Left cardiac atrium (tissue), 4 donors: ENCODE results near the gene ADCY2. TPM values are rescaled to one million over a fixed set of nuclear protein-coding genes. Genes with fewer than 3 reads are reported as not detected.

Source experiments
- ATAC-seq, 2 donors: fragments of 200-7000 bp; cut with Tn5 transposase; one replicate each; pipeline ENCODE4 v1.9.1; 2020; ENCODE audit warnings: mild to moderate bottlenecking in 2 of 2, moderate library complexity in 2 of 2
- DNase-seq: peaks from one replicate; pipeline ENCODE4 v3.0.0-alpha.2; 2020
- intact Hi-C, 2 donors: fragments of 100-400 bp; cut with DNase I; formaldehyde crosslinking; loops; one replicate each; pipeline versions ENCODE4 v1.14.1 to v1.15.1; 2022 to 2023
- total RNA-seq, 2 donors: library from RNA; stranded (reverse); fragmentation: NEBNext Ultra II Directional; extraction: Animal tissue kit (Norgen Biotek cat#: 25700); gene quantifications; one replicate each; pipeline ENCODE4 v1.2.1, GENCODE V29; 2021
- donor health status: DM: no; HTN: yes; CAD: no.
- donor health status: DM: no; HTN: yes; CAD: no; lungs with severe emphysema.
- donor health status: DM: yes; HTN: yes; CAD: no.
- donor health status: Dilated cardiomyopathy.

ADCY2 gene
- total RNA-seq, 2 donors from 2014 or later, result 0.35 to 1.1 TPM

DNA sequence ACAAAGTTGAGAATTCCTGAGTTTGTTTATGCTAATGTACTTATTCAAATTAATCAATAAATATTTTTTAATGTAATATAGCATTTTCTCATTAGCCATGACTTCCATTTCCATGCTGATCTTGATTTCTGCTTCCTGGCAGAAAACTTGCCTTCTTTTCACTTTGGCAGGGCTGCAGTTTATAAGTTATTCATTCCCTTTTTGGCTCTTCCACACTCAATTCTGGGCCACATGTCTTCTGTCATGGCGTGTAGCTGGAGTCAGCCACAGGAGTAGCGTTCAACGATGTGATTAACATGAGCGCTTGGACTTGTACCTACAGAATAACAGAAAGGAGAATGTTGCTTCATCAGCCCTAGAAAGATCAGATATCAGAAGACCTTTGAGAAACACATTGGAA is 282.1 kb downstream of the ADCY2 start:
- no peak for DNase-seq
- no peak for ATAC-seq

DNA sequence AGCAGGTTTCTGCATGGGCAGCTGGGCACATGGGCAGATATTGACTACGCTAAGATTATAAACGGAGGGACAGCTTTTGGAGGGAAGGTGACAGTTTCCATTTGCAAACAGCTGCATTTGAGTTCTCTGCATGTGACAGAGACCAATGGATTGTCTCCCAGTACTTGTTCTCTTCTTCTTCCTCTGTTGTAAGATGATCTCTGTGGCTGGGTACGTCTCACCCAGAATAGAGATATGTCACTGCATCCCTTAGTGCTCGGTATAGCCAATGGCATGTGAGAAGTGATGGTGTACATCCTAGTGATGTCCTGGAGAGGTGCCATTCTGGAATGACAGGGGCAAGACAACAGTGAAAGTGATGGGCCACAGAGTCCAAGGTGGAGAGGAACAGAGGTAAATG is 283.7 kb downstream of the ADCY2 start:
- intact Hi-C loops, result no loop called here
- no peak for ATAC-seq
- no peak for DNase-seq

More for the DNA sequence above, 282.1 kb downstream of the ADCY2 start:
- intact Hi-C loops, result no loop called here

DNA sequence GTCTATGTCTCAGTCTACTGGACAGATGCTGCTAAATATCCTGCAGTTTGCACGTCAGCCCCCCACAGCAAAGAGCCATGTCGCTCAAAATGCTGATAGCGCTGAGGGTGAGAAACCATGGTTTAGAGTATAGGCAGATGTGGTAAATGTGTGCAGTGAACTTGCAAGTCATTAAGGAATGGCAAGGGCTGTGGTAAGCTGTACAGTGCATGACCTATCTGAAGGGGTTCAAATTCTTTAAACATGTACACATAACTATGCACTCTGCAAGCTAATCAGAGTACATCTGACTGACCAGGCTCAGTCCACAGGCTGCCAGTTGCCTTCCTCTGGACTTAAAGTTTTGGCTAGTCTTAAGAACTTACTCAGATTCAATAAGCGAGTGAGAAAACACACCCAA is 284.3 kb downstream of the ADCY2 start:
- intact Hi-C loops, result no loop called here
- DNase-seq (no peak), ATAC-seq (no peak)

DNA sequence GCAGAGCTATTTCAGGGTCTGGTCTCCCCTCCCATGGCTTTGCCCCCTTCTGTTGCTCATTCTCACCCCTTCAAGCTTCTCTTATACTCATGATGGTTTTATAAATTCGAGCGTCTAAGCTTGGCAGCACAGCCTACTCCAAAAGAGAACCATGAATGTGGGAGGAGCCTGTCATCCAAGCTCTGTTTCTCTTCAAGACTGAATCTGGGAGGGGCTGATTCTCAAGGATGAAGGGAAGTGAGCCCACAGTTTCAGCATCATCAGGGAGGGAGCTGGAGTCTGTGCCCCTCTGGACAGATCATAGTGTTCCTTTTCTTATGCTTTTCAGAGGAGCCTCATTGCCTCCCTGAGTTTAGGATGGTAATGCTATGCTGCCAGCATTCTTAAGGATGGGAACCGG is 286.4 kb downstream of the ADCY2 start:
- no peak for ATAC-seq

DNA sequence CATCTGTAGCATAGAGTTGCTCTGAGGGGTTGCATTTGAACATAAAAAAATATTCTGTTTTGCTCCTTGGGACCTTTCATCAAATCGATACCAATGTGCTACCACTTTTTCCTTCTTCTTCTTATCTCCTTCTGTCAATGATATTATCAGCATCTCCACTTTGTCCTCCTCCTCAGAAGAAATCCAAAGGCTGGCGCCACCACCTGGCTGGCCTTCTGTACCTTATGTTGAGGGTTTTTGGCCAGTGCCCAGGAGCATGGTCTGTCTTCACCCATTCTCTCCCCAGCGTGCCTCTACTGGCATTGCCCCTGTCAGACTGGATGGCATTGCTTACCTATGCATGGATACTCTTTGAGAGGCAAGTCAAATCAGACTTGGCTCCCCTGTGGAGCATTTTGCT is 287.8 kb downstream of the ADCY2 start:
- intact Hi-C loops, result no loop called here
- DNase-seq (no peak), ATAC-seq (no peak)

More for the DNA sequence above, 286.4 kb downstream of the ADCY2 start:
- intact Hi-C loops, result no loop called here
- no peak for DNase-seq

DNA sequence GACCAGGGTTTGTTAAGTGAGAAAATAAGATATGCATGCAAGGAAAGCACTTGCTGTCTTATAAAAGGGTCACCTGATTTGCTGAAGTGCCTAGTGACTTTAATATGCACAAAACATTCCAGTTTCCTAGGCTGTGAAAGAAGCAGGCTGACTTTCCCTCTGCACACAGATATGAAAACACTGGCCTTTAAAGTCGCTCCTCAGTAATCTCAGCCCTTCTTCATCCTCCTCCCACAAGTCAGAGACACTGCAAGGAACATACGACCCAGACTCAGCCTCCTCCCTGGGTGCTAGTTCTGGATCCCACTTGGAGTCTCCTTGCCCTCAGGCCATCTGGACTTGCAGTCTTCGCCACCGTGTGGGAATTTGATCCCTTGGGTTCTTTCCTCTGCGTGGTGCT is 288.9 kb downstream of the ADCY2 start:
- intact Hi-C loops, result no loop called here
- DNase-seq (no peak), ATAC-seq (no peak)

DNA sequence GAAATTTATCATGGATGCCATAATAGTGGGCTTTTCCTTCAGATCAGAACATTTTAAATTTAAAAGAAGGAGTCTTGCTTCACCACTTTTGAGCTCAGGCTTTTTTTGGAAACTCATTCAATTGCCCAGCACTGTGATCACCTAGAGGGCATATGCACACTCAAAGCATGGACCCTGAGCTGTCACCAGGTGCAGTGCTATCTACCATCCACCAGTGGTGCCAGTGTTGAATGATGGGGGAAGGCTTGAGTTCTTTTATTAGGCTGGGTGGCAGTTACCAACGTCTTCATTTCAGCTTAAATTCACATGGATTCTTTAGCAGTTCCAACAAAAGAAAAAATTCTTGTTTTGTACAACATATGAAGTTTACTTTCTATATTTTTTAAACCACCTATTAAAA is 290.9 kb downstream of the ADCY2 start:
- DNase-seq (no peak), ATAC-seq (no peak)

DNA sequence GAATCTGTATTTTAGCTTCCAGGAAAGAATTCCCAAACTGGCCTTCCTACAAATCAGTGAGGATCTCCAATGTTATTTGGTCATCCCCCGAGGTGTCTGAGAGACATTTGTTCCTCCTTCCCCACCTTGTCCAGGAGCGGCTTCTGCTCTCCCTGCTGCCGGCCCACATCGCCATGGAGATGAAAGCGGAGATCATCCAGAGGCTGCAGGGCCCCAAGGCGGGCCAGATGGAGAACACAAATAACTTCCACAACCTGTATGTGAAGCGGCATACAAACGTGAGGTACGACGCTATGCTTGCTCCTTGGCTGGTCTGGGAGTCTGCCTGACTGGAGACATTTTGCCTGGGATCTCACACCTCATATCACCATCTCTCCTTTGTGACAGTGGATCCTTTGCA is 294.6 kb downstream of the ADCY2 start:
- DNase-seq, result no peak
- intact Hi-C loops, result no loop called here
- no peak for ATAC-seq

More for the DNA sequence above, 290.9 kb downstream of the ADCY2 start:
- intact Hi-C loops, result no loop called here

DNA sequence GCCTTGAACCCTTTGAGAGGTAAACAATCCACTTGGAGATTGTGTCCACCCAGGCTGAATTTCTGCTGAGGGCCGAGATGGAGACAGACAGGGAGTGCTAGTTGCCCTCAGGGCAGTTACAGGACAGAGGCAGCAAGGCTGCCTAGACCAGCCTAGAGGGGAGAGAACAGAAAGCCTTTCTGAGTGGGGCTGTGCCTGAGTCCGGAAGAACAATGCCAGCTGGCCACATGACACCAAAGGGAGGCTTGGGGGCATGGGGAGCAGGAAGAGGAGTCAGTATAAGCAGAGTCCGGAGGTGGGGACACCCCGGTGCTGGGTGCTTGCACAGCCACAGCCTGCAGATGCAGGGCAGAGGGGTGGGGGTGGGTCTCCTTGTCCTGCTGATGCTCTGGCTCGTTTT is 309.3 kb downstream of the ADCY2 start:
- ATAC-seq (no peak), DNase-seq (no peak)
- intact Hi-C loops, result no loop called here

DNA sequence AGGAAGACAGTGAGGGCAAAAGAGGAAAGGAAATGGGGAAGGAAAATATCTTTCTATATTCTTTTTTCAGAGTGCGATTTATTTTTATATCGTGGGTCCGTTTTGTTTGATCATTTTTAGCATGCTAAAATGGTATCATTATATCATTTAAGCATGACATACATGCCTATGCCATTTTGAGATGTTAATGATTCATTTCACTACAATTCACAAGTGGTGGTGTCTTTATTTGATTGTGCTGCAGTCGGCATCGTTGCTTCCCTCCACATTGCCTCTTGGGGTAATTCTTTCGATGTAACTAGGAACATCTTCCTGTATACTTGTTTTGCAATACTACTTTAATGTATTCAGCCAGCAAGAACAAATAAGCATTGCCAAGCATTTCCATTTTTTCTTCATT is 309.8 kb downstream of the ADCY2 start:
- intact Hi-C loops, result no loop called here
- no peak for ATAC-seq
- no peak for DNase-seq

DNA sequence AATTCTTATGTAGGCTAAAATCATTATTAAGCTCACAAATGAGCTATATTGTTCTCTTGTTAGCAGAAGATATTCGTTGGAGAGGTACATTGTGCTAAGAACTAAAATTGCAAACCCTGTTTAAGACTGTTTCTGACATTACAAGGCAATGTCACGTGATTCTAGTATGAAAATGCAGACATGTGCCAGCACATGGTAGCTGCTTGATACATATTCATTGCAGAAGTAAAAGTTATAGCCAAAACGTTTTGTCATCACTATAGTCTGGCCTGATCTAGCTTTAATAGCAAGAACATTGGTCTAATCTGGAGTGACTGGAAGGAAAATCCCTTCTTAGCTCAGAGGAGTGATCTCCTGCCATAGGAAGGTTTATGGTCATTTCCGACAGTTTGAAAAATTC is 310.3 kb downstream of the ADCY2 start:
- intact Hi-C loops, result no loop called here
- ATAC-seq (no peak), DNase-seq (no peak)

DNA sequence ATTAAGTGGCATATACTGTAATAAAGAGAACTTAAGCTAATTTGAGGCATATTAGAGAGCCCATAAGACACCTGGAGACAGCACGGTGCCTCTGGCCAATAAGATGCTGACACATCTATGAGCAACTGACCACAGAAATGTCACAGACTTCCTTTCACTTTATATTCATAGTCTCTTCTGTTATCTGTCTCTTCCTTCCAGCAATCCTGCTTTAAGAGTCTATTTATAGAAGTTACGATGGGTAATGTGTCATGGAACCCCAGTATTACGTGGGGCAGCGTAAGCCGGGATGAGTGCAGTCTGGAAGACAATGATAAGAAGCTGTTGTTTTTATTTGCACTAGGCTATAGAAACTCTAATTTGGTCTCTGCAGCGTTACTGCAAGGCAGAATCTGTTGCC is 318.2 kb downstream of the ADCY2 start:
- intact Hi-C loops, result no loop called here
- ATAC-seq (no peak), DNase-seq (no peak)

DNA sequence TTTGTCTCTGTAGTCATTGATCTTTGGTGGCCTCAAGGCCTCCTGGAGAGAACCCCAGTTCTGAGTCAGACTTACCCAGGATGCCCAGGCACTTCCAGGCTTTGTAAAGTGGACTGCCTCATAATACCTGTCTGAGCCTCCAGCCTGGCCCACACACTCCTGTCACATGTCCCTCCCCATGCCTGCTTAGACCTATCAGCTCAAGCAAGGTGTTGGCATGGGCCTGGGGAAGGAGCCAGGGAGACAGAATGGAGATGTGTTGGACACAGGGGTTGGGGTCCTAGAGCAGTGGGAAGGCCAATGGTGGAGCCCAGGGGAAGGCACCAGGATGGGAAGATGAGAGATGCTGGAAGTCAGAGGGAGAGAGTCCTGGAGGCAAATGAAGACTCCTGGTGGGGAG is 318.8 kb downstream of the ADCY2 start:
- intact Hi-C loops, result no loop called here
- DNase-seq (no peak), ATAC-seq (no peak)

DNA sequence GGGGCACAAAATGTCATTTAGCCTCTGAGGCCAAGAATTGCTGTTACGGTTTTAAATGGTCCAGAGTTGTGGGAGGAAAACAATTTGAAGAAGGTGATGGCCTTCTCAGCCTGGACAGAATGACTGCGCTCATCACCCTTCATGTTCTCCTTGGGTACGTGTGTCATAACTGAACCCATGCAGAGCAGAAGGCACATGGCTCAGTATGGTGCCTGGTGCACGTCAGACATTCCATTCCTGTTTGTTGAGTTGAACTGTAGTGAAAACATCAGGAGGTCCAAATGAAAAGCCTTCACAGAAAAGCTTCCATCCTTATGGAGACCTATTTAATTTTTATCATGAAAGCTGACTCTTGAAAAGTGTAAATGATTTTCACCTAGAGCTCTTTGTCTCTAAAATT is 321.8 kb downstream of the ADCY2 start:
- intact Hi-C loops, result no loop called here
- no peak for DNase-seq
- ATAC-seq, result no peak

DNA sequence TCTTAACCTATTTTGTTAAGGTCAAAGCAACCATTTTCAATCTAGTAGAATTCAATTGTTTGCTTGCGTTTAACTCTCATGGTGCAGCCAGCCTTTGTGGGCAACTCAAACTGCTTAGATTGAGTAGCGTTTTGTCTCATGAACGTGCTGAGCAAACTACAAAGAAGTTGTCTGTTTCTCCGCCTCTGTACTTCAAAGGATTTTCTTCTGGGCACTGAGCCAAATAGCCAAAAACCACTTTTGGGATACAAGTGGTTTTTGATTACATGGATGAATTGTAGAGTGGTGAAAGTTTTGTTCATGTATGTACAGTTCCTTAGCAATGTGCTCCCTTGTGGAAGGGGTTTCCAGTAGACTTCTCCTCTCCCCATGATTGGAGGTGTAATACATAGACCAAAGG is 332.1 kb downstream of the ADCY2 start:
- DNase-seq, result no peak
- intact Hi-C loops, result no loop called here
- ATAC-seq, result no peak

DNA sequence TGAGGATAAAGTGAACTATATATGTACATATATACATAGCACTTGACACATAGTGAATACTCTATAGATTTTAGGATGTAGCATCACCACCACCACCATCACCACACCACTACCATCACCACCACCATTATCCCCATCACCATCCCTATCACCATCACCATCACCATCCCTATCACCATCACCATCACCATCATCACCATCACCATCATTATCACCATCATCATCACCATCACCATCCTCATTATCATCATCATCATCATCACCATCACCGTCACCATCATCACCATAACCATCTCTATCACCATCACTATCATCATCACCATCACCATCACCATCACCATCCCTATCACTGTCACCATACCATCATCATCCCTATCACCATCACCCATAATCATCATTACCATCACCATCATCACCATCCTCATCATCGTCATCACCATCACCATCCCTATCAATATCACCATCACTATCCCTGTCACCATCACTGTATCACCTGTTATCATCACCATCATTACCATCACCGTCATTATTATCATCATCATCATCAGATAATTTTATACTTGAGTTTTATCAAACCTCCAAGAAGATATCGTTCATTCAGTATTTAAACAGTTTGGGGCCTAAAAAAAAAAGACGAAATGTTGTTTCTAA is 345.6 kb downstream of the ADCY2 start:
- ATAC-seq (no peak), DNase-seq (no peak)
- intact Hi-C loops, result no loop called here

DNA sequence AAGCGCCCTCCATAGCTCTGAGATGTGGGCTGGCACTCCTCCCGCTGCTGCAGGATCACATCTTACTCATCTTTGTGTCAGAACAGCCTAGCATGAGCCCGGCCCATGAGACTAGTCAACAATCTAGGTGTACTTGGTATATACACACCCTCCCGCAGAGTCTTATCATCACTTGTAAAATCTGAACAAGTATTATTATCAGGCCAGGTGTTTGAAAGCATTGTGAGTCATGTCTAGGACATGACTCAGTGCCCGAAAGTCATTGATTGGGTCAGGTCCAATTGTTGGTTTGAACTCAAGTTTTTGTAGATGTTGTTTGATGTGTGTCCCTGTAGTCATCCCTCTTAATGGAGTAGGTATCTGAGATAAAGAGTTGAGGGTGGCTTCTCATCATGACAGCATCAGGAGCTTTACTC is 346.3 kb downstream of the ADCY2 start:
- intact Hi-C loops, result no loop called here
- DNase-seq, result no peak
- no peak for ATAC-seq

DNA sequence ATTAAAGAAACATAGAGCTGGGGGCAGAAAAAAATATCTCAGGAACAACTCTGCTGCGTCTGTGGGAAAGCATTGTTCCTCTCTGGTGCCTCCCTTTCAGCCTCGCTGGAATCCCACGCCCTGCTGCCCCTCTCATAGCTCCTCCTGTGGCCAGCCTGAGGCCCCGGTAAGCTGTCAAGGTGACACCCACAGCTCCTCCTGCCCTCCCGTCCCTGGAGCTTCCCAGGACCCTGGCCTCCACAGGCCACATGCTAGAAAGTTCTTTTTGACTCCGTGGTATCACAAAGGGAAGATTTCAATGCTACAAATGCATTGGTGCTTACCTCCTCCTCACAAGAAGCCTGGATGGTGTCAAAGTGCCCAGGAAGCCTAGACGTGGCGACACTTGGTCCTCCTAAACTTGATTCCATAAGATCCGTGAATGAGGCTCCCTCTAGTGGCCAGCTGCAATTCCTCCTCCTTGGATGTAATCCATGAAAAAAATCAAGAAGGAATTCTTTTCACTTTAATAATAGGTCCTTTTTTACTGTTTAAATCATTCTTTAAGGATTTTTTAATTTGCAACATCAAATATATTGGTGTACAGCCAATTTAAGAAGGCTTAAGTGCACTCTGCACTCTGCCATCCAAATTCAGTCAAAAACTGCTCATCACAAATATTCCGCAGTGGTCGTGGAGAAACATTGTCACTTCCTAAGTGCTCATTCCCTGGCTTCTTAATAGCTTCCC is 350.1 kb downstream of the ADCY2 start:
- DNase-seq, result peak; percentile 61
- intact Hi-C loops, result loop anchor here in 1 of 2 donors (5.0 kb wide), 1 partner anchor 979 kb away; no protein-coding TSS in a partner anchor
- ATAC-seq, result peak in 1 of 2 donors; percentile 52

DNA sequence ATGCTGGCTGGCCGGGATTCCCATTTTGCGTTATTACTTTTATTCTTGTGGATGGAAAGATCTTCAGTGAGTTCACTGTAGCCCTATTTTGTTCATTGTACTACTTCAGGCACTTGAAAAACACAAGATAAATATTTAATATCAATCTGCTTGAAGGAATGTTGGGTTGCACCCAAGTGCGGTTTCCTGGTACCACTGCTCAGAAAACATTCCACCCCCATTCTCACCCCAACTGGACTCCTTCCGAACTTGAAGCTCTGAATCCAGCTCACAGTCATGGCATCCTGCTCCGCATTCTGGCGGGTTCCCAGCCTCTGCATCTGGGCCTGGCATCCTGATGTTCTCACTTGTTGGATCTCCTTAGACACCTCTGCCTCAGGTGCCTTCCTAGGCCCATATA is 351.8 kb downstream of the ADCY2 start:
- intact Hi-C loops, result loop anchor here in 1 of 2 donors (5.0 kb wide), 1 partner anchor 980 kb away; no protein-coding TSS in a partner anchor
- DNase-seq (no peak), ATAC-seq (no peak)

DNA sequence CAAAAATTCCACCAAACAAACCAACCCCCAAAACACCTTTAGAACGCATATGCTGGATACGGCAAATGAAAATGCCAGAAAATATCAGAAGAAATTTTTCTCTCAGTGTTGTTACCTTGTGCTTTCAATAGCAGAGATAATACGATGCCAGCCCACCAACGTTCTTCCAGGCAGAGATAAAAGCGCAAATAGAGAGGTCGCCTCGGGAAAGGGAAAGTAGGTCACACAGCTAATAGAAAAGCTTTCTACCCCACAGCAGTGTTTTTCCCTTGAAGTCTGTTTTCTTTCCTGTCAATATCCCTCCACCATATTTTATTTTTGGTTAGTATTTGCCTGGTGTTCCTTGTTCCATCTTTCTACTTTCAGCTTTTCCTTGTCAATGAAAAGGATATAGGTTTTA is 353.7 kb downstream of the ADCY2 start:
- intact Hi-C loops, result loop anchor here in 1 of 2 donors (5.0 kb wide), 1 partner anchor 982 kb away; no protein-coding TSS in a partner anchor
- no peak for ATAC-seq
- DNase-seq, result no peak

DNA sequence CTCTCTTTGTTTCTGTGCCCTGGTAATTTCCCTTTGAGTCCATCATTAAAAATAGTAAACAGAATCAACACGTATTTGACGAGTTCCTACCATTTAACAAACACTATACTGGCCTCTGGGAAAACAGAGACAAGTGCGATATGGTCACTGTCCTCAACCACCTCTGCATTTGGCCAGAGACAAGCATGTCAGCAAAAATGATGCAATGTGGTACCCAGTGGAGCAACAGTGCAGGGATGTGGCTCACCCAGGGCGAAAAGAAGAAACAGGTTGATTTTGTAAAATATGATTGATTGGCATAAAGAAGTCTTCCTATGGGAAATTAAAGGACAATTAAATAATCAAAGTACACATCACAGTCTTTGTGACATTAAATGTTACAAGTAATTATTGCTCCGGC is 355.9 kb downstream of the ADCY2 start:
- ATAC-seq, result no peak

More for the DNA sequence above, 355.9 kb downstream of the ADCY2 start:
- intact Hi-C loops, result no loop called here
- no peak for DNase-seq
